Stomach (tissue), 4 donors: ENCODE data around the gene HNRNPDL.

Source experiments
- CTCF ChIP-seq, 7 experiments: fragments of 450-650 bp in 4 of 7; fragments of 200-600 bp in 3 of 7; sonication (generic) in 3 of 7; IDR thresholded peaks; one replicate each; pipeline ENCODE4 v1.5.1; 2016 to 2019; ENCODE audit warnings: antibody characterized with exemption in 7 of 7, control low read depth in 2 of 7, mild to moderate bottlenecking in 1 of 7
- EP300 ChIP-seq: sonication (generic); formaldehyde crosslinking; IDR thresholded peaks from one replicate; pipeline ENCODE4 v1.6.1; 2017; ENCODE audit warnings: antibody characterized with exemption

- TF ChIP-seq CTCF (IDR thresholded peaks at IDR 0.05) (no peak), EP300 (no peak)
Observed at GRCh38 chr4:82415922-82416365, 14.3 kb downstream of the HNRNPDL start.
